Ishikawa (cell line): ENCODE results near the gene CERCAM.

Experiments
- CEBPB ChIP-seq: IDR thresholded peaks from 2 replicates; pipeline ENCODE4 v1.6.1; 2012
- CREB1 ChIP-seq: IDR thresholded peaks from 2 replicates; pipeline ENCODE4 v1.6.1; 2012; ENCODE audit warnings: low read depth
- EP300 ChIP-seq: IDR thresholded peaks from 2 replicates; pipeline ENCODE4 v1.6.1; 2012; ENCODE audit warnings: borderline replicate concordance
- RAD21 ChIP-seq: IDR thresholded peaks from 2 replicates; pipeline ENCODE4 v1.6.1; 2012; ENCODE audit warnings: low read depth
- REST ChIP-seq: IDR thresholded peaks from 2 replicates; pipeline ENCODE4 v1.6.1; 2012; ENCODE audit warnings: low read depth, mild to moderate bottlenecking
- TAF1 ChIP-seq: IDR thresholded peaks from 2 replicates; pipeline ENCODE4 v1.6.1; 2012; ENCODE audit warnings: low read depth, mild to moderate bottlenecking
- TCF12 ChIP-seq: IDR thresholded peaks from 2 replicates; pipeline ENCODE4 v1.6.1; 2012; ENCODE audit warnings: low read depth
- TEAD4 ChIP-seq: IDR thresholded peaks from 2 replicates; pipeline ENCODE4 v1.6.1; 2012
- USF1 ChIP-seq: IDR thresholded peaks from 2 replicates; pipeline ENCODE4 v1.6.1; 2012
- YY1 ChIP-seq: IDR thresholded peaks from 2 replicates; pipeline ENCODE4 v1.6.1; 2012; ENCODE audit warnings: low read depth

- TF ChIP-seq TAF1, result no peak
- no peak for TF ChIP-seq USF1
- TF ChIP-seq EP300, result no peak
- TF ChIP-seq TEAD4, result no peak
- TF ChIP-seq RAD21, result no peak
- TF ChIP-seq REST, result no peak
- TF ChIP-seq TCF12, result no peak
- TF ChIP-seq YY1, result no peak
- TF ChIP-seq CREB1, result no peak
- no peak for TF ChIP-seq CEBPB
Measured at GRCh38 chr9:128383791-128384190, 36.9 kb upstream of the CERCAM start.
